SIG-M5 (cell line): ENCODE results near the gene BTBD19.
"Not testable (repeated sequence)": the region's sequence is repeated elsewhere in the genome, so short reads cannot be mapped to it uniquely, and the experiment has no call there.

Experiments used
- DNase-seq: peaks from one replicate; lab custom pipeline; 2025; lab: John Stamatoyannopoulos, UW

The BTBD19 gene, protein sequence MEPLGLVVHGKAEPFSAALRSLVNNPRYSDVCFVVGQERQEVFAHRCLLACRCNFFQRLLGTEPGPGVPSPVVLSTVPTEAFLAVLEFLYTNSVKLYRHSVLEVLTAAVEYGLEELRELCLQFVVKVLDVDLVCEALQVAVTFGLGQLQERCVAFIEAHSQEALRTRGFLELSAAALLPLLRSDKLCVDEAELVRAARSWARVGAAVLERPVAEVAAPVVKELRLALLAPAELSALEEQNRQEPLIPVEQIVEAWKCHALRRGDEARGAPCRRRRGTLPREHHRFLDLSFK

DNA sequence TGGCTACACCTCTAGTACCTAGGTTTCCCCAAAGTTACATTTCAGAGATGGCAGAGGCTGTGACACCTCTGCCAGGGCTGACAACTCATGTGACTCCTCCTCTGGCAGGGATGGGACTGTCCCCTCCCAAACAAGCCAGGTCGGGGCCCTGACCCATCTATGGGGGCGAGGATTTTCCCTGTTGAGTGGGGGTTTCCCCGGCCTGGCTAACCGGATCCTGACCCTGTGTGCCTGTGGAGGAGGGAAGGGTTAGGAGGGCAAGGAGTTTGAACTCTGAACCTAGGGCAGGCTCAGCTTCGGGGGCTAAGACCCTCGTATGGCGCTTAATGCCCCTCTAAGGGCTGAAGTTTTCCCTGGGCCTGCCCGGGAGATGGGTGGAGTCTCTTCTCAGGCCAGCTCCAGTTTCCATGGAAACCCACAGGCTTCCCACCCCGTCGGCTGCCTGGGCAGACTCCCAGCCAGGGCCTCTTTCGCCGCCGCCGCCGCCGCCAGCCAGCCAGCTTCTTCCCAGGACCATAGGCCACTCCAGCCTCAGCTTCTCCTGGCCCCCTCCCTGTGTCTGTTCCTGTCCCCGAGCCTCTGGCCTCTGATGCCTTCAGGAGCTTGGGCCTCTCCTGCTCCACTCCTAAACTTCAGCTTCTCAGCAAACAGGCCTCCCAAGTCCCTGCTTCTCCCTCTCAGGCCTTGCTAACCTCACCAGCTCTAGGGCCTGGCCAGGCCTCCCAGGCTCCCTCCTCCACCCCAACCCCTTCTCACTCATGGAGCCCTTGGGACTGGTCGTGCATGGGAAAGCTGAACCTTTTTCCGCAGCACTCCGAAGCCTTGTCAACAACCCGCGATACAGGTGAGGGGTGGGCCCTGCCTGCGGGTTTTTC, at the start of gene BTBD19:
TSS of gene BTBD19 (plus strand) at position 461 of the 875 bp plus-strand sequence. CDS start at position 759, 298 bp downstream.
- no peak for DNase-seq

- DNase-seq = no peak
Measured at GRCh38 chr1:44759077-44759476, 49.2 kb upstream of the BTBD19 start.

GRCh38 chr1:44760876-44761275, 47.4 kb upstream of the BTBD19 start:
- DNase-seq = no peak

DNA sequence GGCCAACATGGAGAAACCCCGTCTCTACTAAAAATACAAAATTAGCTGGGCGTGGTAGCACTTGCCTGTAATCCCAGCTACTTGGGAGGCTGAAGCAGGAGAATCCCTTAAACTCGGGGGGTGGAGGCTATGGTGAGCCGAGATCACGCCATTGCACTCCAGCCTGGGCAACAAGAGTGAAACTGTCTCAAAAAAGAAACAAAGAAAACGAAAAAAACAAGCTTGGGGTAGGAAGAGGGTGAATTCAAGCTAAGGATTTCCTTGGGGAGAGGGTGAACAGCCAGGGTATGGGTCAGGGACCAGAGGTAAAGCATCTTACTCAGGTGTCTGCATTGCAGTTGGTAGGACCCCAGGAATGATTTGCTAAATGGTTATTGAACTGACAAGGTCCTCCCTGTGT, 41.9 kb upstream of the BTBD19 start:
- not testable (repeated sequence) for DNase-seq

- DNase-seq = no peak
Measured at GRCh38 chr1:44775078-44775929, 33.0 kb upstream of the BTBD19 start, which contains the start of gene RPS8. TSS of gene RPS8 (plus strand) at chr1:44775540. CDS start at chr1:44775597, 57 bp downstream.

- no peak for DNase-seq
Measured at GRCh38 chr1:44775930-44776729, 32.2 kb upstream of the BTBD19 start.

DNA sequence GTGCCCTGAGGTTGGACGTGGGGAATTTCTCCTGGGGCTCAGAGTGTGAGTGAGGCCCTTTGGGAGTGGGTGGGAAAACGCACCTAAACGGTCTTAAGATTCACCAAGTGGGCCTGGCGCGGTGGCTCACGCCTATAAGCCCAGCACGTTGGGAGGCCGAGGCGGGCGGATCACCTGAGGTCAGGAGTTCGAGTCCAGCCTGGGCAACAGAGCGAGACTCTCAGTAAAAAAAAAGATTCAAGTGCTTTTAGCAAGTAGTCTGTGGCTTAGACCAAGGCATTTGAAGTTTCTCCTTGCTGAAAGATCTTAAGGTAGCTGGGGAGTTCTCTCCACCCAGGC, 31.6 kb upstream of the BTBD19 start:
- no peak for DNase-seq

DNA sequence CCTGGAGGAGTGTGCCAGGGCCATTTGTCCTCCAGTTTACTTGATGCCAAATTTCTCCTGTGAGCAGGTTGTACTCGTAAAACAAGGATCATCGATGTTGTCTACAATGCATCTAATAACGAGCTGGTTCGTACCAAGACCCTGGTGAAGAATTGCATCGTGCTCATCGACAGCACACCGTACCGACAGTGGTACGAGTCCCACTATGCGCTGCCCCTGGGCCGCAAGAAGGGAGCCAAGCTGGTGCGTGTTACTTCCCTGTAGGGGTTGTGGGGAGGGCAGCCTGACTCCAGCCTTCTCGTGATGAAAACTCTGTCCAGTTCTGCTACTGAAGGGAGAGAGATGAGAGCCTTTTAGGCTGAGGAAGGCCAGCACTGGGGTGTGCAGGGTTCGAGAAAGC, 30.8 kb upstream of the BTBD19 start:
- no peak for DNase-seq

DNA sequence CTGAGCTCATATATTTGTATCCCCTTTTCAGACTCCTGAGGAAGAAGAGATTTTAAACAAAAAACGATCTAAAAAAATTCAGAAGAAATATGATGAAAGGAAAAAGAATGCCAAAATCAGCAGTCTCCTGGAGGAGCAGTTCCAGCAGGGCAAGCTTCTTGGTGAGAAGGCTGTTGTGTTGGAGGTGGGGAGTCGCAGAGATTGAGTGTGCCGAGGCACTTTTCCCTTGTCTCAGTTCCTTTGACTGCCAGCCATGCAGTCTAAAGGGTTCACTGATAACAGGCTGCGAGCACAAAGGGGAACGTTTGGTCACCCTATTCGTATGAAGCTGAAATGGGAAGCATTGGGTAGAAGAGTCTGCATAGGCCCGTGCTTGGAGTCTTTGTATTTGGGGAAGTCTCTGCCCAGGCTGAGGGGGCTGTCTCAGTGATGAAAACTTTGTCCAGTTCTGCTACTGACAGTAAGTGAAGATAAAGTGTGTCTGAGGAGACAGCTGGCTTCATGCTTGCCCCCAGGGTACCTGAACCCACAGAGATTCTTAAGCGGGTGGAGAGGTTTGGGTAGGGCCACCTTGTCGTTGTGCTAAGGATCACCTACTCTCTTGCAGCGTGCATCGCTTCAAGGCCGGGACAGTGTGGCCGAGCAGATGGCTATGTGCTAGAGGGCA, 30.2 kb upstream of the BTBD19 start:
- DNase-seq = no peak

- DNase-seq = no peak
Measured at GRCh38 chr1:44778705-44779576, 29.4 kb upstream of the BTBD19 start.

DNA sequence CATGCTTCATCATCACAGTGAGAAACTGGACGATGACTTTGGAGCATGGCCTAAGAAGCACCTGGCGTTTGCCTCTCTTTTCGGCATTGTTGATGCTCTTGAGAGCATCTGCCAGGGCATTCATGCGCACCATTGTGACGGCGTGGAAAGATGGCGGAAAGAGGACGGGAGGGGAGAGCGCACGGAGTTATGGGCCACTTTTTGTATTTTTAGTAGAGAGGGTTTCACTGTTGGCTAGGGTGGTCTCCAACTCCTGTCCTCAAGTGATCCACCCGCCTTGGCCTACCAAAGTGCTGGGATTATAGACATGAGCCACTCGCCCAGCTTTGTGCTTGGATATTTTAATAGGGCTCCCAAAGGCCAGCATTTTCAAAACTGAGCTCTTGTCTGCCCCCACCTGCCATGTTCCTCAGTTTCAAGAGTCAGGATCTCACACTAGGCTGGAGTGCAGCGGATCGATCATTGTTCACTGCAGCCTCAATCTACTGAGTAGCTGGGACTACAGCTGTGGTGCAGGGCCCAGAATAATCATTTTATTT, 27.7 kb upstream of the BTBD19 start:
- no peak for DNase-seq

- DNase-seq = no peak
Measured at GRCh38 chr1:44783697-44784093, 24.6 kb upstream of the BTBD19 start.

DNA sequence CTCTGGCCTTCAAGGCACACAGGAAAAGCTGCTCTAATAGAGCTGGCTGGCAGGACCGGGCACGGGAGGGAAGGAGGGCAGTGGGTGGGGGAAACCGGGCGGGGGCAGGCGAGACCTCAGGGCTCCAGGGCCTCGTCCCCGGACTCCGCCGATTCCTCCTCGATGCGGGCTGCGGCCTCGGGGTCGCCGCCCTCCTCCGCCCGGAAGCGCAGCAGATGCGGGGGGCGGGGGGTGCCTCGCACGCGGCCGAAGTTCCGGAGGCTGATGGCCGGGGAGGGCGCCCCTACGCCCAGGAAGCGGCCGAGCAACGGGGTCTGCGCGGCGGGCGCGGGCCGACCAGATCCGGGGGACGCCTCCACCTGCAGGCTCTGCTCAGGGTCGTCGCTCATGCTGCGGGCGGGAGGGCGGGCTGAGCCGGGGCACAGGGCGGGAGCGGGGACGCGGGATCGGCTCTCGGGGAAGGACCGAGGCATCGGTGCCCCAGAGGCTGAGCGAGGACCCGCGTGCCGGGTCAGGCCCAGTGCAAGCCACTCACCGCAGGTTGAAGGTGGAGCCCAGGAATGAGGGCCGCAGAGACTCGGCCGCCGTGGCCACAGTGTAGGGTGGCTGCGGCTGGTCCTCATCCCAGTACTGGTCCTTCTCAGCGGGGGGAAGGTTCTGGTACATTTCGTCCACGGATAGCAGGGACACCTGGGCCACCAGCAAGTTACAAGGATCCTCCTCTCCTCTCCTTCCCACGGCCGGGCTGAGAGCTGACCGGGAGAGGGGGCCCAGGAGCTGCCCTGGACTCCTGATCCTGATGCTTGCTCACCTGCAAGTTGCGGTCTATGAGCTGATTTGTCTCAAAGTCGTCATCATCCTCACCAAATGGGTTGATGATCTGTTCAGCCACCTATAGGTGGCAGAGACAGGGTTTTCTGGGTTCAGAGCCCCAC, 24.0 kb upstream of the BTBD19 start:
- DNase-seq = no peak

- no peak for DNase-seq
Measured at GRCh38 chr1:44785029-44785380, 23.3 kb upstream of the BTBD19 start.

- DNase-seq = no peak
Measured at GRCh38 chr1:44785501-44786137, 22.7 kb upstream of the BTBD19 start.

- DNase-seq = no peak
Measured at GRCh38 chr1:44786138-44786840, 22.0 kb upstream of the BTBD19 start.

DNA sequence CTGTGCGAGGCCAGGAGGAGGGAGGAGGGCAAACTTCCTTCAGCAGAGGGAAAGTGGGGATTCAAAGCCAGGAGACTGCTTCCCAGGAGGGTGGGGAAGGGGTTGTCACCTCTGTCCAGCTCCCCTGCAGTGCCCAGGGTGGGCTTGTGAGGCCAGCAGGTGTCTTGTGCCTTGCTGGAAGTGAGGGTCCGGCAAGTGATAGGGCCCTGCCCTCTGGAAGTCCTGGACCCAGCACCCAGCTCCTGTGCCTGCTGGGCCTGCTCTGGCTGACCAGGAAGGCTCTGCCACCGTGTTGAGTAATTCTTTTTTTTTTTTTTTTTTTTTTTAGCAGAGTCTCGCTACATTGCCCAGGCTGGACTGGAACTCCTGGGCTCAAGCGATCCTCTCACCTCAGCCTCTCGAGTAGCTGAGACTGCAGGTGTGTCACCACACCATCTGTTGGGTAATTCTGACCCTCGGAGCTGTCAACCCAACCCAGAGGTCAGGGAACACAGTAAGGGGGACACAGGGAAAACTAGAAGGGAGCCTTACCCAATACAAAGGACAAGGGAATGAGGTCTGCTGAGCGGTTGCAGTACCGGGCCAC, 21.4 kb upstream of the BTBD19 start:
- no peak for DNase-seq
